Islet of Langerhans (tissue), 1 donor: ENCODE data around the gene DUS2.
A peak's percentile ranks its signal among the peaks of the same experiment; 100 is the strongest.
"Not testable (repeated sequence)": the region's sequence is repeated elsewhere in the genome, so short reads cannot be mapped to it uniquely, and the experiment has no call there.

ENCODE experiments used
- FAIRE-seq: peaks from one replicate; lab custom pipeline; 2011; peaks lifted over from hg19 to GRCh38; lab: Jason Lieb, UNC

The DUS2 gene

GRCh38 chr16:68078701-68079375 lies 55.8 kb downstream of the DUS2 start:
- FAIRE-seq = no peak

GRCh38 chr16:68079376-68079625 lies 56.2 kb downstream of the DUS2 start:
- no peak for FAIRE-seq

GRCh38 chr16:68079626-68080344 lies 56.7 kb downstream of the DUS2 start:
- FAIRE-seq = no peak

- FAIRE-seq = no peak
Observed at GRCh38 chr16:68081861-68082628, 59.0 kb downstream of the DUS2 start.

- no peak for FAIRE-seq
Observed at GRCh38 chr16:68082629-68083238, 59.6 kb downstream of the DUS2 start.

- no peak for FAIRE-seq
Observed at GRCh38 chr16:68083239-68083781, 60.2 kb downstream of the DUS2 start.

GRCh38 chr16:68083861-68084503 lies 60.9 kb downstream of the DUS2 start:
- no peak for FAIRE-seq

- FAIRE-seq = no peak
Observed at GRCh38 chr16:68084504-68085258, 61.6 kb downstream of the DUS2 start.

- FAIRE-seq = no peak
Observed at GRCh38 chr16:68085259-68086071, 62.4 kb downstream of the DUS2 start, which contains the start of gene NFATC3. NFATC3 (plus strand) TSS chr16:68085370; CDS start chr16:68085682, 312 bp downstream.

- no peak for FAIRE-seq
Observed at GRCh38 chr16:68086336-68086841, 63.3 kb downstream of the DUS2 start.

GRCh38 chr16:68086860-68087268 lies 63.8 kb downstream of the DUS2 start:
- FAIRE-seq = peak; percentile 30

- no peak for FAIRE-seq
Observed at GRCh38 chr16:68087688-68088087, 64.6 kb downstream of the DUS2 start.

GRCh38 chr16:68088130-68088972 lies 65.3 kb downstream of the DUS2 start:
- FAIRE-seq = no peak

- no peak for FAIRE-seq
Observed at GRCh38 chr16:68089067-68089466, 66.0 kb downstream of the DUS2 start.

GRCh38 chr16:68090130-68090529 lies 67.0 kb downstream of the DUS2 start:
- no peak for FAIRE-seq

- FAIRE-seq = peak; percentile 27
Observed at GRCh38 chr16:68090533-68090932, 67.4 kb downstream of the DUS2 start.

- FAIRE-seq = no peak
Observed at GRCh38 chr16:68091380-68092261, 68.5 kb downstream of the DUS2 start.

GRCh38 chr16:68092275-68092674 lies 69.2 kb downstream of the DUS2 start:
- FAIRE-seq = not testable (repeated sequence)
